Liver (tissue), 3 donors: Measurements from ENCODE around the gene TSHZ2.

Source experiments
- EGR1 ChIP-seq, 2 donors: IDR thresholded peaks; 2 replicates each; pipeline ENCODE4 v1.6.1; 2016 to 2018; ENCODE audit warnings: antibody characterized with exemption in 2 of 2, low read depth in 2 of 2
- HNF4A ChIP-seq, 2 donors: conservative IDR thresholded peaks; 2 replicates each; pipeline ENCODE4 v1.6.1; 2016; ENCODE audit warnings: antibody characterized with exemption in 2 of 2, mild to moderate bottlenecking in 2 of 2
- JUND ChIP-seq, 2 donors: IDR thresholded peaks; 2 replicates each; pipeline ENCODE4 v1.6.1; 2016; ENCODE audit warnings: antibody characterized with exemption in 2 of 2
- MAX ChIP-seq: IDR thresholded peaks from 2 replicates; pipeline ENCODE4 v1.6.1; 2016; ENCODE audit warnings: antibody characterized with exemption
- RAD21 ChIP-seq, 2 donors: IDR thresholded peaks; 2 replicates each; pipeline ENCODE4 v1.6.1; 2016; ENCODE audit warnings: antibody characterized with exemption in 2 of 2, mild to moderate bottlenecking in 2 of 2
- RXRA ChIP-seq, 2 donors: IDR thresholded peaks; 2 replicates each; pipeline ENCODE4 v1.6.1; 2017 to 2018; ENCODE audit warnings: antibody characterized with exemption in 2 of 2, mild to moderate bottlenecking in 1 of 2
- SP1 ChIP-seq: IDR thresholded peaks from 2 replicates; pipeline ENCODE4 v1.6.1; 2018; ENCODE audit warnings: antibody characterized with exemption, mild to moderate bottlenecking
- TAF1 ChIP-seq: conservative IDR thresholded peaks from 2 replicates; pipeline ENCODE4 v1.6.1; 2016; ENCODE audit warnings: antibody characterized with exemption, mild to moderate bottlenecking
- YY1 ChIP-seq: IDR thresholded peaks from 2 replicates; pipeline ENCODE4 v1.6.1; 2016; ENCODE audit warnings: antibody characterized with exemption, mild to moderate bottlenecking
- TF ChIP-seq, protein P1 (sequence below): fragments of 150-350 bp; IDR thresholded peaks from 2 replicates; pipeline ENCODE4 v1.5.1; 2017; ENCODE audit warnings: improper control_type of control experiment, low read depth, low read length; ENCODE audit not compliant: missing input control
- TF ChIP-seq, protein P2 (sequence below): IDR thresholded peaks from 2 replicates; pipeline ENCODE4 v1.6.1; 2016; ENCODE audit warnings: antibody characterized with exemption
- TF ChIP-seq, protein P3 (sequence below): IDR thresholded peaks from 2 replicates; pipeline ENCODE4 v1.6.1; 2016; ENCODE audit warnings: antibody characterized with exemption
- TF ChIP-seq, protein P4 (sequence below): IDR thresholded peaks from 2 replicates; pipeline ENCODE4 v1.6.1; 2016; ENCODE audit warnings: antibody characterized with exemption, mild to moderate bottlenecking
- donor health status: healthy.
- donor health status: healthy.

- TF ChIP-seq, protein P1, sequence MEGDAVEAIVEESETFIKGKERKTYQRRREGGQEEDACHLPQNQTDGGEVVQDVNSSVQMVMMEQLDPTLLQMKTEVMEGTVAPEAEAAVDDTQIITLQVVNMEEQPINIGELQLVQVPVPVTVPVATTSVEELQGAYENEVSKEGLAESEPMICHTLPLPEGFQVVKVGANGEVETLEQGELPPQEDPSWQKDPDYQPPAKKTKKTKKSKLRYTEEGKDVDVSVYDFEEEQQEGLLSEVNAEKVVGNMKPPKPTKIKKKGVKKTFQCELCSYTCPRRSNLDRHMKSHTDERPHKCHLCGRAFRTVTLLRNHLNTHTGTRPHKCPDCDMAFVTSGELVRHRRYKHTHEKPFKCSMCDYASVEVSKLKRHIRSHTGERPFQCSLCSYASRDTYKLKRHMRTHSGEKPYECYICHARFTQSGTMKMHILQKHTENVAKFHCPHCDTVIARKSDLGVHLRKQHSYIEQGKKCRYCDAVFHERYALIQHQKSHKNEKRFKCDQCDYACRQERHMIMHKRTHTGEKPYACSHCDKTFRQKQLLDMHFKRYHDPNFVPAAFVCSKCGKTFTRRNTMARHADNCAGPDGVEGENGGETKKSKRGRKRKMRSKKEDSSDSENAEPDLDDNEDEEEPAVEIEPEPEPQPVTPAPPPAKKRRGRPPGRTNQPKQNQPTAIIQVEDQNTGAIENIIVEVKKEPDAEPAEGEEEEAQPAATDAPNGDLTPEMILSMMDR = no peak
- no peak for TF ChIP-seq RAD21 (IDR thresholded peaks at IDR 0.05)
- no peak for TF ChIP-seq YY1
- TF ChIP-seq SP1 = no peak
- TF ChIP-seq, protein P2, sequence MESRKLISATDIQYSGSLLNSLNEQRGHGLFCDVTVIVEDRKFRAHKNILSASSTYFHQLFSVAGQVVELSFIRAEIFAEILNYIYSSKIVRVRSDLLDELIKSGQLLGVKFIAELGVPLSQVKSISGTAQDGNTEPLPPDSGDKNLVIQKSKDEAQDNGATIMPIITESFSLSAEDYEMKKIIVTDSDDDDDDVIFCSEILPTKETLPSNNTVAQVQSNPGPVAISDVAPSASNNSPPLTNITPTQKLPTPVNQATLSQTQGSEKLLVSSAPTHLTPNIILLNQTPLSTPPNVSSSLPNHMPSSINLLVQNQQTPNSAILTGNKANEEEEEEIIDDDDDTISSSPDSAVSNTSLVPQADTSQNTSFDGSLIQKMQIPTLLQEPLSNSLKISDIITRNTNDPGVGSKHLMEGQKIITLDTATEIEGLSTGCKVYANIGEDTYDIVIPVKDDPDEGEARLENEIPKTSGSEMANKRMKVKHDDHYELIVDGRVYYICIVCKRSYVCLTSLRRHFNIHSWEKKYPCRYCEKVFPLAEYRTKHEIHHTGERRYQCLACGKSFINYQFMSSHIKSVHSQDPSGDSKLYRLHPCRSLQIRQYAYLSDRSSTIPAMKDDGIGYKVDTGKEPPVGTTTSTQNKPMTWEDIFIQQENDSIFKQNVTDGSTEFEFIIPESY = no peak
- no peak for TF ChIP-seq TAF1
- no peak for TF ChIP-seq JUND (IDR thresholded peaks at IDR 0.05)
- TF ChIP-seq, protein P3, sequence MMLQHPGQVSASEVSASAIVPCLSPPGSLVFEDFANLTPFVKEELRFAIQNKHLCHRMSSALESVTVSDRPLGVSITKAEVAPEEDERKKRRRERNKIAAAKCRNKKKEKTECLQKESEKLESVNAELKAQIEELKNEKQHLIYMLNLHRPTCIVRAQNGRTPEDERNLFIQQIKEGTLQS = no peak
- no peak for TF ChIP-seq MAX
- no peak for TF ChIP-seq HNF4A (conservative IDR thresholded peaks at IDR 0.05)
- TF ChIP-seq RXRA (IDR thresholded peaks at IDR 0.05) = no peak
- TF ChIP-seq, protein P4, sequence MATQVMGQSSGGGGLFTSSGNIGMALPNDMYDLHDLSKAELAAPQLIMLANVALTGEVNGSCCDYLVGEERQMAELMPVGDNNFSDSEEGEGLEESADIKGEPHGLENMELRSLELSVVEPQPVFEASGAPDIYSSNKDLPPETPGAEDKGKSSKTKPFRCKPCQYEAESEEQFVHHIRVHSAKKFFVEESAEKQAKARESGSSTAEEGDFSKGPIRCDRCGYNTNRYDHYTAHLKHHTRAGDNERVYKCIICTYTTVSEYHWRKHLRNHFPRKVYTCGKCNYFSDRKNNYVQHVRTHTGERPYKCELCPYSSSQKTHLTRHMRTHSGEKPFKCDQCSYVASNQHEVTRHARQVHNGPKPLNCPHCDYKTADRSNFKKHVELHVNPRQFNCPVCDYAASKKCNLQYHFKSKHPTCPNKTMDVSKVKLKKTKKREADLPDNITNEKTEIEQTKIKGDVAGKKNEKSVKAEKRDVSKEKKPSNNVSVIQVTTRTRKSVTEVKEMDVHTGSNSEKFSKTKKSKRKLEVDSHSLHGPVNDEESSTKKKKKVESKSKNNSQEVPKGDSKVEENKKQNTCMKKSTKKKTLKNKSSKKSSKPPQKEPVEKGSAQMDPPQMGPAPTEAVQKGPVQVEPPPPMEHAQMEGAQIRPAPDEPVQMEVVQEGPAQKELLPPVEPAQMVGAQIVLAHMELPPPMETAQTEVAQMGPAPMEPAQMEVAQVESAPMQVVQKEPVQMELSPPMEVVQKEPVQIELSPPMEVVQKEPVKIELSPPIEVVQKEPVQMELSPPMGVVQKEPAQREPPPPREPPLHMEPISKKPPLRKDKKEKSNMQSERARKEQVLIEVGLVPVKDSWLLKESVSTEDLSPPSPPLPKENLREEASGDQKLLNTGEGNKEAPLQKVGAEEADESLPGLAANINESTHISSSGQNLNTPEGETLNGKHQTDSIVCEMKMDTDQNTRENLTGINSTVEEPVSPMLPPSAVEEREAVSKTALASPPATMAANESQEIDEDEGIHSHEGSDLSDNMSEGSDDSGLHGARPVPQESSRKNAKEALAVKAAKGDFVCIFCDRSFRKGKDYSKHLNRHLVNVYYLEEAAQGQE = no peak
- TF ChIP-seq EGR1 (IDR thresholded peaks at IDR 0.05; ENCODE audit: low read depth in 2 of 2) = no peak
These were observed 104.5 kb downstream of the TSHZ2 start for GRCh38 chr20:53076668-53077067.
